Thoracic aorta endothelial cell (primary cell): ENCODE results near the gene TUBB1. TPM values are rescaled to one million over a fixed set of nuclear protein-coding genes. Genes with fewer than 3 reads are reported as not detected.

Experiments
- total RNA-seq: library from RNA; depleted of rRNA; stranded (reverse); fragments of >200 nt; gene quantifications from 2 replicates; pipeline ENCODE4 v1.2.3, GENCODE V29; 2012

TUBB1 gene
- not detected in 2 replicates for total RNA-seq

DNA sequence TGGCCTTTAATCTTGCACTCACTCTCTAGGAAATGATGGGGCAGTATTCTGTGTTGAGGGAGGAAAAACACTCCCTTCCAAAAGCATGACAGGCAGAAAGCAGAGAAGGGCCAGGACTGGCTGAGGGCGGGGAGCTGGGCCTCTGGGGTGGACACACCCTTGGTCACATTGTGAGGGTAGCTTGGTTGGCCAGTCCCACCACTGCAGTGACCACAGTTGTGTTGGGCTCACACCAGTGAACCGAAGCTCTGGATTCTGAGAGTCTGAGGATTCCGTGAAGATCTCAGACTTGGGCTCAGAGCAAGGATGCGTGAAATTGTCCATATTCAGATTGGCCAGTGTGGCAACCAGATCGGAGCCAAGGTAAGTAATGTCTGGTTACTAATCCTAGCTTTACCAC, at the start of gene TUBB1:
TSS of gene TUBB1 (plus strand) at position 213 of the 400 bp plus-strand sequence. CDS start at position 307, 94 bp downstream.

DNA sequence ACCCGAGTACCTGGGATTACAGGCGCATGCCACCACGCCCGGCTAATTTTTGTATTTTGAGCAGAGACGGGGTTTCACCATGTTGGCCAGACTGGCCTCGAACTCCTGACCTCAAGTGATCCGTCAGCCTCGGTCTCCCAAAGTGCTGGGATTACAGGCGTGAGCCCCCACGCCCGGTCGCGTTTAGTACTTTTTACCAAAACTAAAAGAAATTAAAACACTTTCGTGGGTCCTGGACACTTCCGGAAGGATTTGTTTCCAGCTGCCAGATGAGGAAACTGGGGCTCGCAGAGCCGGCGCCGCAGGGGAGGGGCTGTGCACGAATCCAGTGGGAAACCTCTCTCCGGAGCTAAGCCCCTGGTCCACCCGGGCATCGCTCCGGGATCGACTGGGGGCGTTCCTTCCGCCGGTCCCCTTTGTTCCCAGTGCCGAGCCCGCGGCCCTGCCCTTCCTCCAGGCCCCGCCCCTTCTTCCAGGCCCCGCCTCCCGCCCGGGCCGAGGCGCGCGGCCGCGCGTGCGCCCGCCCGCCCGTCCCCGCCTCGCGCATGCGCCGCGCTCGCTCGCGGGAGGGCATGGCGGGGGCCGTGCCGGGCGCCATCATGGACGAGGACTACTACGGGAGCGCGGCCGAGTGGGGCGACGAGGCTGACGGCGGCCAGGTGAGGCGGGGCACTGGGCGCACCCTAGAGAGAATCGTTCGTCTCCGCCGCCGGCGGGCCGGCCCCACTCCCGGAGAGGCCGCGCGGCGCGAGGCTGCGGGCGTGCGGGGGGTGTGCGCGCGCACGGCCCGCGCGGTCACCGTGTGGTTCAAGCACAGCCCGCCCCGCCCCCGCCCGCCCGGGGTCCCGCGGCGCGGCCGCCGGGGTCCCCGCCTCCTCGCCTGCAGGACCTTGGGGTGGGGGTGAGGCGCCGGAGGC, 38.3 kb upstream of the TUBB1 start, which contains the start of gene NELFCD:
TSS of gene NELFCD (plus strand) at position 546 of the 917 bp plus-strand sequence. CDS start at position 600, 54 bp downstream.

DNA sequence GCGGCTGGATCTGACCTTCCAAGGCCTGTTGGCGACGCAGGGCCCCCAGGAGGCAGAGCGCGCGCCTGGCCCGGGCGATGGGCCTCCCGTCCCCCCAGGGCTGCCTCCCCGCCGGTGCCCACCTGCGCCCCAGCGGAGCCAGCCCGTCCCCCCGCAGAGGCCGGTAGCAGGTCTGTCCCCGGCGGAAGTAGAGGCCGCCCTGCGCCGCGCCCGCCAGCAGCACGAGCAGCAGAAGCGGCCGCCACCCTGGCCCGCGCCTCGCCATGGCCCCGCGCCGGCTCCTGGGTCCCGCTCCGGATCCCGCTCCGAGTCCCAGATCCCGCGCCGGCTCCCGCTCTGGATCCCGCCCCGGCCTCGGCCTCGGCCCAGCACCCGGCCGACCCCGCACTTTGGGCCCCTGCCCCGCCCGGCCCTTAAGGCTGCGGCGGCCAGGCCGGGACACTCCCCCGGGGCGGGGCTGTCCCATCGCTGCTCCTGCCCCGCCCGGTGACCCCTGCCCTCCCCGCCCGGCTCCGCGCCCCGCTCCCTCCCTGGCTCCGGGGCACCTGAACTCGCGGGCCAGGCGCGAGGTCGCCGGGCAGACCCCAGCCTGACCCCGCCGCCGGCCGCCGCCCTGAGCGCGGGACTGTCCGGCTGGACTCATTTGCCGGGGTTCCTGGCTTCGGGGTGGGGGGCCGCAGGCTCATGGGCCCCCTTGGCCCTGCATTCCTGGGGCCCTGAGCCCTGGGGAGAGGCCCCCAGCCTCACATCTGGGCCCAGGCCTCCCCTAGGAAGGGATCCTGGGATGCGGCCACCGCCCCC, 12.2 kb upstream of the TUBB1 start, which contains the start of gene CTSZ:
TSS of gene CTSZ (minus strand) at position 391 of the 801 bp plus-strand sequence. CDS start at position 265, 126 bp downstream.

DNA sequence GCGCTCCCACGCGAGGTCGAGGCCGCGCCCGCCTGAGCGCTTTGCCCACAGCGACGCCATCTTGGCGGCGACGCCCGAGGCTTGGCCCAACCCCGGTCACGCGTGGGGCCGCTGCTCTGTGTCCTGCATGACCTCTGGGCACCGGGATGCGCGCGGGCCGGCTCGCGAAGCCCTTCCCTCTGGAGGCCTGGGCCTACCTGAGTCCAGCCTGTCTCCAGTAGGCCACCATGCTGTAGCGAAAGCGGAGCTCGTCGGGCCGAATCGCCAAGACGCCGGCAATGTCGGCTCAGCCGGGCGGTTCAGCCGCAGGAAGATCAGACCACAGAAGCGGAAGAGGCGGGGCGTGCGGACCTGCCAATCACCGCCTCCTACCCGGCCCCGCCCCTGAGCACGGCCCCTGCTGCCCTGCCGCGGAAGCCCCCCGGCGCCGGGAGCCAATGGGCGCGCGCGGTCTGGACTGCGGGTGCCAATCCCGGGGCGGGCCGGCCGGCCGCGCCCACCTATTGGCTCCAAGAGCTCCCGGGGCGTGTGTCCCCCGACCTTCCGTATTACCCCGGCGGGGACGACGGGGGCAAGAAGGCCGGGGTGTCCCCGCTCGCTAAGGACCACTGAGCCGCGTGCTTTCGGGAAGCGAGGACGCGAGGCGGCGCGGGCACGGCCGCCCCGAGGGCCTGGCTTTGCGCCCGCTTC, 12.9 kb downstream of the TUBB1 start, which contains the start of gene ATP5F1E:
TSS of gene ATP5F1E (minus strand) at position 313 of the 690 bp plus-strand sequence. CDS start at position 229, 84 bp downstream.

DNA sequence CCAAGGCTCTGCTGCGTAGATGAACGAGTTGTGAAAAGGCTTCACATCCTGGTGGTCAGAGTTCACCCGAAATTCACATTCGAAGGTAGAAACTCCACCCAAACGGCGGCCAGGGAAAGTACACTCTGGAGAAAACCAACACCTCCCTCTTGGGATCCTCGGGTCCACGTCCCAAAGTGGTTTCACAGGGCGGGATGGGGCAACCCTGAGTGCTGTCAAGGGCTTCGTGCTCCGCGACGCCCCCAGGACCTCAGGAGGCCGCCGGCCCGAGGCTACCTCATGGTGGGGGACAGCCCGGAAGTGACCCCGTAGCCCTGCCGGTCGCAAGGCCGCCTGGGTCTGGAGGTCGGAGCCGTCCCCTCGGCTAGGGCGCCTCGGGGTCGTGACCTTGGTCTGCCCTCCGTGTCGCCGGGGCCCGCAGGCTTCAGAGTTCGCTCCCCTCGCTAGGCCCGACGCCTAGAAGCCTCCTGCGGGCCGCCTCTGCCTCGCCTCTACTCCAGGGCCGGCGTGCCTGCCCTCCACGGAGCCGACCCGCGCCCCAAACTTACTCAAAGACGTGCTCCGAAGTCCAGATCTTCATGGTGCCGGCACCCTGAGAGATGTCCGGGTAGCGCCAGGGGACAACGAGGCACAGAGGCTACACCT, 23.0 kb downstream of the TUBB1 start, which contains the start of gene PRELID3B:
TSS of gene PRELID3B (minus strand) at position 636 of the 645 bp plus-strand sequence. CDS start at position 580, 56 bp downstream.

Other genes starting within 250 kb of the TUBB1 start
- gene GNAS-AS1, start 168.5 kb upstream of the TUBB1 start, total RNA-seq, result 0.57 and 0.66 TPM in 2 replicates
- 454 and 494 TPM in 2 replicates for gene GNAS, start 166.7 kb upstream of the TUBB1 start, total RNA-seq
- gene NELFCD, start 38.2 kb upstream of the TUBB1 start, total RNA-seq, result 63.0 and 69.4 TPM in 2 replicates
- 136 and 143 TPM in 2 replicates for gene CTSZ, start 12.2 kb upstream of the TUBB1 start, total RNA-seq
- 20.2 and 32.3 TPM in 2 replicates for gene ATP5F1E, start 12.9 kb downstream of the TUBB1 start, total RNA-seq
- gene PRELID3B, start 23.4 kb downstream of the TUBB1 start, total RNA-seq, result 78.5 and 86.7 TPM in 2 replicates
- not detected in 2 replicates for gene ZNF831, start 144.4 kb downstream of the TUBB1 start, total RNA-seq